KMS-11 (cell line): ENCODE data around the gene TANGO2.

Source experiments
- H2AFZ ChIP-seq: fragments of 200-600 bp; sonication (generic); 2 replicates; pipeline ENCODE4 v1.6.1; 2016; ENCODE audit warnings: antibody characterized with exemption, mixed run types, low read depth
- H3K27ac ChIP-seq: fragments of 200-600 bp; sonication (generic); 2 replicates; pipeline ENCODE4 v1.6.1; 2016; ENCODE audit warnings: mild to moderate bottlenecking, mixed run types
- H3K27me3 ChIP-seq: fragments of 200-600 bp; sonication (generic); 2 replicates; pipeline ENCODE4 v1.6.1; 2017; ENCODE audit warnings: mild to moderate bottlenecking, low read depth, mixed run types, moderate library complexity; ENCODE audit not compliant: insufficient read depth
- H3K36me3 ChIP-seq: fragments of 200-600 bp; sonication (generic); 2 replicates; pipeline ENCODE4 v1.6.1; 2017; ENCODE audit warnings: mild to moderate bottlenecking, mixed run types; ENCODE audit not compliant: insufficient read depth
- H3K4me1 ChIP-seq: fragments of 200-600 bp; sonication (generic); 2 replicates; pipeline ENCODE4 v1.6.1; 2016; ENCODE audit warnings: mild to moderate bottlenecking, low read depth, mixed run types; ENCODE audit not compliant: poor library complexity, severe bottlenecking
- H3K4me2 ChIP-seq: fragments of 200-600 bp; sonication (generic); 2 replicates; pipeline ENCODE4 v1.7.0; 2016; ENCODE audit warnings: mild to moderate bottlenecking, mixed run types
- H3K4me3 ChIP-seq: fragments of 200-600 bp; sonication (generic); IDR thresholded peaks from 2 replicates; pipeline ENCODE4 v1.6.1; 2017; ENCODE audit warnings: low read depth, low read length, mixed read lengths; ENCODE audit not compliant: insufficient read depth
- H3K79me2 ChIP-seq: fragments of 200-600 bp; sonication (generic); 2 replicates; pipeline ENCODE4 v1.6.1; 2016; ENCODE audit warnings: low read depth, mixed run types; ENCODE audit not compliant: insufficient read depth
- H3K9ac ChIP-seq: fragments of 200-600 bp; sonication (generic); 2 replicates; pipeline ENCODE4 v1.6.1; 2016; ENCODE audit warnings: mild to moderate bottlenecking, mixed run types
- H4K20me1 ChIP-seq: fragments of 200-600 bp; sonication (generic); 2 replicates; pipeline ENCODE4 v1.6.1; 2016; ENCODE audit warnings: mild to moderate bottlenecking, mixed run types; ENCODE audit not compliant: insufficient read depth
- TF ChIP-seq, protein P1 (sequence below): fragments of 200-600 bp; sonication (generic); conservative IDR thresholded peaks from 2 replicates; pipeline ENCODE4 v1.6.1; 2017; ENCODE audit warnings: low read depth, mild to moderate bottlenecking, antibody characterized with exemption, low read length, moderate library complexity, mixed read lengths

TANGO2 gene

DNA sequence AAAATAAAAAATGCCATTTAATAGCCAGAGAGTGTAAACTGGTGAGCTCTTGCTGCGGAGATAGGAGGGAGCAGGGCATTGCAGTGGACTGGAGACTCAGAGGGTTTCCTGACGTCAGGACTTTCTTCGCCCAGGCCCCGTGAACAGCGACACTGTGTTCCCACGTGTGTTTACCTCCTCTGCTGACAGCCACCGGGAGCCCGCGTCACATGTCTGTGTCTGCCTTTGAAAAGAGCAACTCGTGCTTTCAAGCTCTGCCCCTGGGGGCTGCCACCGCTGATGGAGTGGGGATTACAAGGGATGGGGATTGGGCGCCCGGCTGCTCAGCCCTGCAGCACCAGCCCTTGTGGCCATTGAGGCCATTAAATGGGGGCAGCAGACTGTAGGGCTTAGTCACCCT lies 3.3 kb downstream of the TANGO2 start:
- Histone ChIP-seq H4K20me1 (no peaks in the 10 kb centered on the region), H3K27me3 (no peaks in the 10 kb centered on the region), H3K4me1 (peaks cover 11% of the 10 kb centered on the region), H3K4me2 (no peak overlapping the region), H2AFZ (no peak overlapping the region), H3K36me3 (no peaks in the 10 kb centered on the region), H3K79me2 (peaks cover 11% of the 10 kb centered on the region; the same call in 1 of the 2 replicates), H3K9ac (no peak overlapping the region), H3K4me3 (no peak overlapping the region), H3K27ac (no peak overlapping the region)
- TF ChIP-seq, protein P1, sequence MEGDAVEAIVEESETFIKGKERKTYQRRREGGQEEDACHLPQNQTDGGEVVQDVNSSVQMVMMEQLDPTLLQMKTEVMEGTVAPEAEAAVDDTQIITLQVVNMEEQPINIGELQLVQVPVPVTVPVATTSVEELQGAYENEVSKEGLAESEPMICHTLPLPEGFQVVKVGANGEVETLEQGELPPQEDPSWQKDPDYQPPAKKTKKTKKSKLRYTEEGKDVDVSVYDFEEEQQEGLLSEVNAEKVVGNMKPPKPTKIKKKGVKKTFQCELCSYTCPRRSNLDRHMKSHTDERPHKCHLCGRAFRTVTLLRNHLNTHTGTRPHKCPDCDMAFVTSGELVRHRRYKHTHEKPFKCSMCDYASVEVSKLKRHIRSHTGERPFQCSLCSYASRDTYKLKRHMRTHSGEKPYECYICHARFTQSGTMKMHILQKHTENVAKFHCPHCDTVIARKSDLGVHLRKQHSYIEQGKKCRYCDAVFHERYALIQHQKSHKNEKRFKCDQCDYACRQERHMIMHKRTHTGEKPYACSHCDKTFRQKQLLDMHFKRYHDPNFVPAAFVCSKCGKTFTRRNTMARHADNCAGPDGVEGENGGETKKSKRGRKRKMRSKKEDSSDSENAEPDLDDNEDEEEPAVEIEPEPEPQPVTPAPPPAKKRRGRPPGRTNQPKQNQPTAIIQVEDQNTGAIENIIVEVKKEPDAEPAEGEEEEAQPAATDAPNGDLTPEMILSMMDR: no peak

- Histone ChIP-seq H3K4me3 (no peak overlapping the region), H2AFZ (no peak overlapping the region), H3K27me3 (no peaks in the 10 kb centered on the region), H3K27ac (no peak overlapping the region), H3K4me1 (peaks cover 11% of the 10 kb centered on the region), H3K79me2 (peaks cover 11% of the 10 kb centered on the region; the same call in 1 of the 2 replicates), H3K4me2 (no peak overlapping the region), H3K36me3 (no peaks in the 10 kb centered on the region), H3K9ac (no peak overlapping the region), H4K20me1 (no peaks in the 10 kb centered on the region)
- TF ChIP-seq, protein P1: no peak
These were observed 3.9 kb downstream of the TANGO2 start for GRCh38 chr22:20024650-20025397.

DNA sequence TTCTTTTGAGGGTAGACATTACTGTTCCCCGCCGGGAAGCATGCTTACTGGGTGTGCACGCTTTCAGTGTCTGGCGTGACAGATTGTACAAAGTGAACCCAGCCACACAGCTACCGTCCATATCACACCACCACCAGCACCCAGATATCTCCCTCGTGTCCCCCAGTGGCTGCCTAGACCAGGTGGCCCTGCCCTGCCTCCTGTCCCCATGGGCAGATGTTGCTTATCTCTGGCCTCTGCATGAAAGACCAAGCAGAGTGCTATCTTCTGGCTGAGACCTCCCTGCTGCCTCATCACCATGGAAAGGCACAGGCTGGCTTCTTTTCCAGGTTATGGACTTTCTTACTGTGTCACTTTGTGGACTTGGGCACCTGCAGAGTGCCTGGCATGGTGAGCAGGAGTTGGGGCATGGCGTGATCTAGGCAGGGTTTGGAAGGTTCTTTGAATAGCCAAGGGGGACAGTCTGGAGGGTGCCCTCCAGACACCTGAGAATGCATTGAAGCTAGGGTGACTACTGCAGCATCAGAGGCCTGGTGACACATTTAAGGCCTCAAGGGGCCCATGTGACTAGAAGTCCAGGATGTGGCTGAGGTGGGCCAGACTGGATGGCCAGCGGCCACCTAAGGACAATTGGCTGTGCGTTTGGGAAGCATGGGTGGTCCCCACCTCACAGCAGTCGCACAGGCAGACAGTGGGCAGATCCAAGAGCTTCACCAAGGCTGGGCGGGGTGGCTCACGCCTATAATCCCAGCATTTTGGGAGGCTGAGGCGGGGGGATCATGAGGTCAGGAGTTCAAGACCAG lies 4.7 kb downstream of the TANGO2 start:
- Histone ChIP-seq H3K4me3 (no peak overlapping the region), H3K4me1 (peaks cover 5% of the 10 kb centered on the region), H3K36me3 (no peaks in the 10 kb centered on the region), H3K27me3 (no peaks in the 10 kb centered on the region), H3K79me2 (peaks cover 11% of the 10 kb centered on the region; the same call in 1 of the 2 replicates), H3K27ac (no peak overlapping the region), H3K9ac (no peak overlapping the region), H3K4me2 (no peak overlapping the region), H4K20me1 (no peaks in the 10 kb centered on the region), H2AFZ (no peak overlapping the region)
- TF ChIP-seq, protein P1: no peak

- TF ChIP-seq, protein P1: no peak
- Histone ChIP-seq H3K27me3 (no peaks in the 10 kb centered on the region), H3K9ac (no peak overlapping the region), H3K27ac (no peak overlapping the region), H3K4me1 (peaks cover 5% of the 10 kb centered on the region), H3K79me2 (peaks cover 8% of the 10 kb centered on the region; the same call in 1 of the 2 replicates), H2AFZ (no peak overlapping the region), H3K4me3 (no peak overlapping the region), H3K4me2 (no peak overlapping the region), H3K36me3 (no peaks in the 10 kb centered on the region), H4K20me1 (no peaks in the 10 kb centered on the region)
These were observed 5.4 kb downstream of the TANGO2 start for GRCh38 chr22:20026204-20026908.
